Measurements from ENCODE around the gene DNASE2B. TPM values are rescaled to one million over a fixed set of nuclear protein-coding genes. Genes with fewer than 3 reads are reported as not detected.

Gene DNASE2B
- polyA plus RNA-seq, 6 donors from 2014 or later: not detected

GRCh38 chr1:84410328-84411095 is 12.2 kb downstream of the DNASE2B start:
- ATAC-seq (ENCODE audit: low read depth in 2 of 2): no peak
- H3K36me3 Mint-ChIP-seq: no peaks in the 10 kb centered on the region
- no peak overlapping the region for H3K27ac Mint-ChIP-seq

DNA sequence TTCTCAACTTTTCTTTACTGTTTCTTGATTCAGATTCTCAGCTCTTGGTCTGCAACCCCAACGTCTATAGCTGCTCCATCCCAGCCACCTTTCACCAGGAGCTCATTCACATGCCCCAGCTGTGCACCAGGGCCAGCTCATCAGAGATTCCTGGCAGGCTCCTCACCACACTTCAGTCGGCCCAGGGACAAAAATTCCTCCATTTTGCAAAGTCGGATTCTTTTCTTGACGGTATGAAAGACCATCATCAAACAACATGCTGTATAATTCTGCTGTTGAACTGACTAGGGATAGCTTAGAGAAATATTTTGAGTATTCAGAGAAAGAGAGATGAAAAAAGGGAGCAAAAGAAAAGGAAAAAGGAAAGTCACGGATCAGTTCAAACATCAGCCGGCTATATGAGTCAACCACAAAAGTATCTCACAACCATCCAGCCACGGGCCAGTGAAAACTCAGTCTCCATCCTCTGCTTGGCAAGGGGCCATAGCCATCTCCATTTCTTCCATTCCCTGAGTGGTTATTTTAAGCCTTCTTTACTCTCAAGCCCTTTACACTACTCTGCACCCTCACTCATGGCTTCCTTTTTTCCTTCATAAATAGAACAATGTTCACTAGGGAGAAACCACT is 14.1 kb downstream of the DNASE2B start:
- H3K9me3 Mint-ChIP-seq: peaks cover 0 to 2% (median 0%) of the 10 kb centered on the region in 7 donors
- no peaks in the 10 kb centered on the region for H3K27me3 Mint-ChIP-seq
- H3K4me1 Mint-ChIP-seq: no peaks in the 10 kb centered on the region
- no peak overlapping the region for H3K4me3 Mint-ChIP-seq
- H3K27ac Mint-ChIP-seq: no peak overlapping the region
- DNase-seq (no peak), ATAC-seq (ENCODE audit: low read depth in 2 of 2) (no peak)
- H3K36me3 Mint-ChIP-seq: no peaks in the 10 kb centered on the region

More at GRCh38 chr1:84410328-84411095, 12.2 kb downstream of the DNASE2B start:
- Mint-ChIP-seq H3K4me3 (no peak overlapping the region), H3K27me3 (no peaks in the 10 kb centered on the region), H3K9me3 (no peaks in the 10 kb centered on the region), H3K4me1 (no peaks in the 10 kb centered on the region)
- DNase-seq: no peak

DNA sequence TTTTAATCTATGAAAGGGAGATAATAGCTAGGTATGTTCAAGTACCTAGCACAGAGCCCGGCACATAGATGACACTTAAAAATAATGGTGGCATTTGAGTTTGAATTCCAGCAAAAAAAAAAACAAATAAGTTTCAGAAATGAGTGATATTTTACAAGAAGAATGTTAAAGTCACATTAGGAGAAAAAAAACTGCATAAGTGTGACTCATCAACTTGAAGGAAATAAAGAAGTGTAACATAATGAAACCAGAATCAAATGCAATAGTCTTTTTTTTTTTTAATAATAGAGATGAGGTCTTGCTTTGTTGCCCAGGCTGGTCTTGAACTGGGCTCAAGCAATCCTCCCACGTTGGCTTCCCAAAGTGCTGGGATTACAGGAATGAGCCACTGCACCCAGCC is 17.1 kb downstream of the DNASE2B start:
- DNase-seq (no peak), ATAC-seq (ENCODE audit: low read depth in 2 of 2) (no peak)
- no peak overlapping the region for H3K4me3 Mint-ChIP-seq
- H3K27ac Mint-ChIP-seq: no peak overlapping the region
- no peaks in the 10 kb centered on the region for H3K4me1 Mint-ChIP-seq
- H3K9me3 Mint-ChIP-seq: peaks cover 0 to 2% (median 0%) of the 10 kb centered on the region in 7 donors
- no peaks in the 10 kb centered on the region for H3K27me3 Mint-ChIP-seq
- no peaks in the 10 kb centered on the region for H3K36me3 Mint-ChIP-seq

GRCh38 chr1:84422909-84423308 is 24.6 kb downstream of the DNASE2B start:
- no peak for DNase-seq
- ATAC-seq (ENCODE audit: low read depth in 2 of 2): no peak
- Mint-ChIP-seq H3K9me3 (no peaks in the 10 kb centered on the region), H3K4me1 (peaks cover 0 to 2% (median 0%) of the 10 kb centered on the region in 3 donors), H3K36me3 (no peaks in the 10 kb centered on the region), H3K27ac (no peak overlapping the region), H3K4me3 (no peak overlapping the region), H3K27me3 (no peaks in the 10 kb centered on the region)

DNA sequence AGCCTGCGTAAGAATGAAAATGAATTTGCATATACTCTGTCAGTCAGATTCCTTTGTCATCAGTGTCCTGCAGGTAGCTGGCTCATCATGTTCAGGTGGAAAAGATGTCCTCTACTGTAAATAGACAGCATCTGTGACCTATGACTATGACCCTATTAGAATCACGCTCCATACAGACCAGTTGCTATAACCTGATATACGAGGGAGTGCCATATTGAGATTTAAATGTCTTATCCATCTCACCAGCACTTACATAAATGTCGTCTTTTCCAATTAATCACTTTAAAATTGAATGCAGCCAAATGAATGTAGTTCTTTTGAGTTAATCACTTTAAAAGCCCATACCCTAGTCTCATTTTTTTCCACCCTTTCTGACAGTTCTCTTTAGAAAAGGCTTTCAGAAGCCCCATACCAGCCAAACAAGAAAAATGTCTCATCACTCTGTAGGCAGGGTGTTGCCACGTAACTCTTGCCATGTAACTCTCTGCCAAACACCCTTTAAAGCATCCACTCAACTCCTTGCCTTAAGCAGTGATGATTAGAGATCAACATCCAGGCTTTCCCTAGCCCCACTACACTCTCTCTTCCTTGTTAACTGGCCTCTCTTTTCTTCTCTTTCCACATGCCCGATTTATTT is 26.3 kb downstream of the DNASE2B start:
- H3K27me3 Mint-ChIP-seq: no peaks in the 10 kb centered on the region
- peaks cover 0 to 2% (median 0%) of the 10 kb centered on the region in 3 donors for H3K4me1 Mint-ChIP-seq

DNA sequence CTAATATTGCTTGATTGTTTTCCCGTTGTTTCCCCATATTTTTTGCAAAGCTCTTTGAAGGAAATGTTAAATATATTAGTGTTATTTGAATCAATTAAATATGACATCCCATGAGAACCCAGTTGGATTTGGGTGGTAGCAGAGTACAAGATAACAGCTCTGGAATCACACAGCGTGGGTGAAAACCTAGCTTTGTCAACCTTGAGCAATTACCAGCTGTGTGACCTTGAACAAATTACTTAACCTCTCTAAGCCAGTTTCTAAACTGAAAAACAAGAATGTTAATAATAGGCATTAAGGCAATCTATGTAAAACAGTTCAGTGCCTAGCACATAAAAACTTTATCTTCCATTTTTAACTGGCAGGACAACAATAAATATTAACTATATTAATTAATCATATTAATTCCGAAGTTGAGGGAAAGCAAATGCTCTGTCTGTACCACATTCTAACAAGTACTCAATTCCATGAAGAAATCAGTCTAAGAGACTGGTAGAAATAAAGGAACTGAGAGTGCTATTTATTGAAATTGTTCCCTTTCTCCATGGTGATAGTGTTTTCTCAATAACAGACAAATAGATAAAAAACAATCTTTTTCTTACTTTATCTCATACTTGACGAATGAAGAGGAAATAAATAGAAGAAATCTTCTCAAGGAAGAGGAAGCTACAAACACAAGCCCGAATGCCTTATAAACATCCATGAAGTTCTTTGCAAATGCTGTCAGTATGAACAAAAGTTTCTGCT is 27.0 kb downstream of the DNASE2B start:
- no peak for DNase-seq
- peaks cover 0 to 2% (median 0%) of the 10 kb centered on the region in 3 donors for H3K4me1 Mint-ChIP-seq

More for the DNA sequence above, 26.3 kb downstream of the DNASE2B start:
- Mint-ChIP-seq H3K36me3 (no peaks in the 10 kb centered on the region), H3K27ac (peak overlapping the region in 1 of 6 donors; percentile 8), H3K4me3 (no peak overlapping the region), H3K9me3 (peaks cover 0 to 2% (median under 1%) of the 10 kb centered on the region in 7 donors)
- no peak for ATAC-seq (ENCODE audit: low read depth in 2 of 2)
- no peak for DNase-seq

DNA sequence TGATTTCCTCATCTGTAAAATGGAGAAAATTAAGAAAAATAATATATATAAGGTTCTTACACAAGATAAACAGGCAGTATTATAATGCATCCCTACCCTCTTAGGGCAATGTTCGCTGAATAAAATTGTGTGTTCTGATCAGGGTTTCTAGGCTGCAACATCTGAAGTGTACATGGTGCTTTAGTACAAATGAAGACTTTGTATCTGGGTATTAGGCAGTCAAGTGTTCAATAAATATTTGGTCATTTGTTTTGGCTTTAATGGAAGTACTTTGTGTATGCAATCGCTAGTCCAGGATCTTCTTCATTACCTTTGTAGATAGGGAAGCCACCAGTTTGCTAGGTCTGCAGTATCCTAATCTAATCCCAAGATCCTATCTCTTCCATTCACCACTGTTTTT is 28.1 kb downstream of the DNASE2B start:
- DNase-seq: no peak
- H3K9me3 Mint-ChIP-seq: peaks cover 0 to 14% (median 5%) of the 10 kb centered on the region in 7 donors

More for the DNA sequence above, 27.0 kb downstream of the DNASE2B start:
- Mint-ChIP-seq H3K27me3 (no peaks in the 10 kb centered on the region), H3K36me3 (no peaks in the 10 kb centered on the region), H3K4me3 (no peak overlapping the region), H3K27ac (peak overlapping the region in 1 of 6 donors; percentile 8), H3K9me3 (peaks cover 0 to 9% (median 5%) of the 10 kb centered on the region in 7 donors)
- ATAC-seq (ENCODE audit: low read depth in 2 of 2): peak; percentile 53 to 59

DNA sequence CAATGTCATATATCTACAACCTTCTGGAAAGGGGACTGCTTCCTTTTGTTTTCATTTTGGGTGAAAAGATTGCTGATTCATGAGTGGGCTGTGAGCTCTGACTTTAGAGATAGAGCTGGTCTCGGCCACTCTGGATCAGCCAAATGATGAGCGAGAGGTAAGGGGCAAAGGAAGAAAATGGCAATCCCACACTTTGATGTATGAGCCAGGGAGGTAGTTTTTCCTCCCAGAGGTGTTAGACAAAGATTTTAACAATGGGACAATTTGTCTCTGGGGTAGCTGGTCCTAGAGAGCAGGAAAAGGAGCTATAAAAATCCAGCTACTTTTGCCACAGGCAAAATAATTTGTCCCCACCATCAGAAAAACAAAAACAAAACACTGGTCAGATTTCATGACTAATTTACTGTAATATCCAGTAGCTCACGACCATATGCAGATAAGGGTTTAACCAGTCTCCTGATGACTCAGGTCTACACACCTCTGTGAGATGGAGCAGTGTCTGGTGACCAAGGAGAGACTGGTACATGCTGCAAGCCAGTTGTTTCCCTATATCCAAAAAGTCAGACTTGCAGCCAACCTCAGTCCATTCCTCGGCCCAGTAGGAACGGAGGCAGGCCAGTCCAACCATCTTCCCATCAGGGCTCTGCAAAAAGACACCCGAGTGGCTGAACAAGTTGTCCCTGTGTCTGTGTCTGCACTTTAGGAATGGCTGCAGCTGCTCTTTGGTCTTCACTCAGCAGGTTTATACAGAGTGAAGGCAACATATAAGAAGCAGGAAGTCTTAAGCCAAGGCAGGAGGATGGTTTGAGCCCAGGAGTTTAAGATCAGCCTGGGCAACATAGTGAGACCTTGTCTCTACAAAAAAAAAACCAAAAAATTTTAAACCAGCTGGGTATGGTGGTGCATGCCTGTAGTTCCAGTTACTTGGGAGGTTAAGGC is 29.2 kb downstream of the DNASE2B start:
- H3K4me3 Mint-ChIP-seq: no peak overlapping the region
- H3K27me3 Mint-ChIP-seq: no peaks in the 10 kb centered on the region
- H3K36me3 Mint-ChIP-seq: no peaks in the 10 kb centered on the region
- H3K4me1 Mint-ChIP-seq: peaks cover 0 to 2% (median 0%) of the 10 kb centered on the region in 3 donors
- peak overlapping the region in 1 of 6 donors; percentile 81 for H3K27ac Mint-ChIP-seq
- ATAC-seq (ENCODE audit: low read depth in 2 of 2) (no peak), DNase-seq (no peak)
- peaks cover 0 to 14% (median 5%) of the 10 kb centered on the region in 7 donors for H3K9me3 Mint-ChIP-seq

More for the DNA sequence above, 28.1 kb downstream of the DNASE2B start:
- Mint-ChIP-seq H3K36me3 (no peaks in the 10 kb centered on the region), H3K27ac (no peak overlapping the region), H3K27me3 (no peaks in the 10 kb centered on the region), H3K4me3 (no peak overlapping the region), H3K4me1 (peaks cover 0 to 2% (median 0%) of the 10 kb centered on the region in 3 donors)
- ATAC-seq (ENCODE audit: low read depth in 2 of 2): no peak

- Mint-ChIP-seq H3K27me3 (no peaks in the 10 kb centered on the region), H3K27ac (peak overlapping the region in 1 of 6 donors; percentile 50), H3K9me3 (peaks cover 0 to 14% (median 5%) of the 10 kb centered on the region in 7 donors), H3K4me1 (peaks cover 0 to 4% (median under 1%) of the 10 kb centered on the region in 3 donors), H3K36me3 (no peaks in the 10 kb centered on the region), H3K4me3 (no peak overlapping the region)
- DNase-seq (no peak), ATAC-seq (ENCODE audit: low read depth in 2 of 2) (no peak)
These were observed 30.0 kb downstream of the DNASE2B start for GRCh38 chr1:84428235-84428634.

DNA sequence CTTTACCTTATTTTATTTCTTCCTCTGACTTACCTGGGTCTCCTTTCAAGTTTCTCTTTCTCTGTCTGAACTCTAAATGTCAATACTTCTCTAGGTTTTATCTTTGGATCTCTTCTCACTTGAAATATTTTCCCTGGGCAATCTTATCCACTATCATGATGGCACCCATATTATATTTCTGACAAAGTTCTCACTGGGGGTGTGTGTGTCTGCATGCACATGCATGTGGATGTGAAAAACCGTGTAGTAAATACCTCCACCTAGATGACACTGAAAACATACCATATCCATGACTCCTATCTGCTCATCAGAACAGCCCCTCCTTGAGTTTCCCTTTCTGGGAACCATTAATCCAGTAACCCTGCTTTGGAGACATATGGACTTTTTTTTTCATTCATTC is 30.9 kb downstream of the DNASE2B start:
- peaks cover 0 to 8% (median 5%) of the 10 kb centered on the region in 3 donors for H3K4me1 Mint-ChIP-seq
- H3K27me3 Mint-ChIP-seq: no peaks in the 10 kb centered on the region
- peak overlapping the region in 2 of 6 donors; percentile 4 to 7 for H3K27ac Mint-ChIP-seq
- no peaks in the 10 kb centered on the region for H3K36me3 Mint-ChIP-seq
- DNase-seq (no peak), ATAC-seq (ENCODE audit: low read depth in 2 of 2) (no peak)
- H3K4me3 Mint-ChIP-seq: no peak overlapping the region
- H3K9me3 Mint-ChIP-seq: peaks cover 0 to 14% (median 5%) of the 10 kb centered on the region in 7 donors

DNA sequence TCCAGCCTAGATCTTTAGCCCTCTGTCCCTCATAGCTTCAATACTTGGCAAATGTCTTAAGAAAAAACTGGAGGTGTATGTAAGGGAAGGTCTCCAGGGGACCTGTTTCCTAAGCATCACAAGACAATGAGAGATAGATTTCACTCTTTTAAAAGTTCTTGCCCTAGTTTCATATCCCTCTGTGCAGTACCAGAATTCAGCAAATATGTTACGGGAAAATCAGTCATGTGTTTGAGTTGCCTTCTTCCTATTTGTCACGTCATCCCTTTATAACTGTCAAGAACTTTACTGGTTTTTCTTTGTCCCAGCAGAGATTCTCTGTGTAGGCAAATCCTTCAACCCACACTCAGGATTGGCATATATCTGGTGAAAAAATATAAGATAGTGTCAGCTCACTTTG is 32.3 kb downstream of the DNASE2B start:
- Mint-ChIP-seq H3K27ac (peak overlapping the region in 1 of 6 donors; percentile 20), H3K27me3 (no peaks in the 10 kb centered on the region), H3K36me3 (no peaks in the 10 kb centered on the region), H3K4me3 (no peak overlapping the region), H3K4me1 (peaks cover 0 to 6% (median 5%) of the 10 kb centered on the region in 3 donors), H3K9me3 (peaks cover 0 to 14% (median 5%) of the 10 kb centered on the region in 7 donors)
- ATAC-seq (ENCODE audit: low read depth in 2 of 2) (no peak), DNase-seq (no peak)
